Muscle layer of duodenum (tissue), 2 donors: Measurements from ENCODE around the gene WNK2.

Source experiments
- H3K27ac ChIP-seq: one replicate; pipeline ENCODE4 v1.7.0; 2013; ENCODE audit warnings: mild to moderate bottlenecking, low read length
- H3K27me3 ChIP-seq: one replicate; pipeline ENCODE4 v1.7.0; 2013; ENCODE audit warnings: low read depth, mild to moderate bottlenecking, control low read depth, low read length
- H3K36me3 ChIP-seq, 2 donors: one replicate each; pipeline ENCODE4 v1.7.0; 2013; ENCODE audit warnings: low read length in 2 of 2, control low read depth in 1 of 2, mild to moderate bottlenecking in 1 of 2; ENCODE audit not compliant: insufficient read depth in 2 of 2, control insufficient read depth in 1 of 2
- H3K4me1 ChIP-seq, 2 donors: one replicate each; pipeline ENCODE4 v1.7.0; 2013; ENCODE audit warnings: low read length in 2 of 2, mild to moderate bottlenecking in 2 of 2, control low read depth in 1 of 2, moderate library complexity in 1 of 2; ENCODE audit not compliant: insufficient read depth in 2 of 2, control insufficient read depth in 1 of 2
- H3K4me3 ChIP-seq, 2 donors: one replicate each; pipeline ENCODE4 v1.7.0; 2013; ENCODE audit warnings: low read length in 2 of 2, low read depth in 1 of 2, mild to moderate bottlenecking in 1 of 2
- H3K9me3 ChIP-seq, 2 donors: one replicate each; pipeline ENCODE4 v1.7.0; 2013; ENCODE audit warnings: low read length in 2 of 2, control low read depth in 1 of 2, mild to moderate bottlenecking in 1 of 2; ENCODE audit not compliant: control insufficient read depth in 1 of 2
- donor health status: healthy.

WNK2 gene

GRCh38 chr9:93188426-93189368 lies 4.8 kb downstream of the WNK2 start:
- Histone ChIP-seq H3K9me3 (no peaks in the 10 kb centered on the region), H3K27me3 (no peaks in the 10 kb centered on the region), H3K4me1 (peaks cover 15 to 36% of the 10 kb centered on the region in 2 donors), H3K4me3 (no peak overlapping the region), H3K27ac (no peak overlapping the region), H3K36me3 (no peaks in the 10 kb centered on the region)

- H3K9me3 ChIP-seq, result no peaks in the 10 kb centered on the region
- no peak overlapping the region for H3K27ac ChIP-seq
- H3K27me3 ChIP-seq, result no peaks in the 10 kb centered on the region
- peaks cover 15 to 38% of the 10 kb centered on the region in 2 donors for H3K4me1 ChIP-seq
- H3K36me3 ChIP-seq, result no peaks in the 10 kb centered on the region
- H3K4me3 ChIP-seq, result no peak overlapping the region
These were observed 5.6 kb downstream of the WNK2 start for GRCh38 chr9:93189369-93190132.

GRCh38 chr9:93190133-93190525 lies 6.2 kb downstream of the WNK2 start:
- Histone ChIP-seq H3K9me3 (no peaks in the 10 kb centered on the region), H3K4me1 (peaks cover 15 to 40% of the 10 kb centered on the region in 2 donors), H3K27ac (no peak overlapping the region), H3K36me3 (no peaks in the 10 kb centered on the region), H3K4me3 (no peak overlapping the region), H3K27me3 (no peaks in the 10 kb centered on the region)

GRCh38 chr9:93190656-93191353 lies 6.9 kb downstream of the WNK2 start:
- Histone ChIP-seq H3K4me3 (no peak overlapping the region), H3K36me3 (no peaks in the 10 kb centered on the region), H3K27me3 (no peaks in the 10 kb centered on the region), H3K9me3 (no peaks in the 10 kb centered on the region), H3K4me1 (peaks cover 15 to 40% of the 10 kb centered on the region in 2 donors), H3K27ac (no peak overlapping the region)

- H3K9me3 ChIP-seq, result no peaks in the 10 kb centered on the region
- H3K4me3 ChIP-seq, result no peak overlapping the region
- H3K27me3 ChIP-seq, result no peaks in the 10 kb centered on the region
- H3K36me3 ChIP-seq, result no peaks in the 10 kb centered on the region
- no peak overlapping the region for H3K27ac ChIP-seq
- H3K4me1 ChIP-seq, result peaks cover 15 to 41% of the 10 kb centered on the region in 2 donors
These were observed 7.4 kb downstream of the WNK2 start for GRCh38 chr9:93191354-93191660.

- Histone ChIP-seq H3K4me3 (no peak overlapping the region), H3K4me1 (peaks cover 4 to 45% of the 10 kb centered on the region in 2 donors), H3K9me3 (no peaks in the 10 kb centered on the region), H3K27ac (no peak overlapping the region), H3K36me3 (no peaks in the 10 kb centered on the region), H3K27me3 (no peaks in the 10 kb centered on the region)
These were observed 8.9 kb downstream of the WNK2 start for GRCh38 chr9:93192721-93193387.

GRCh38 chr9:93193388-93194220 lies 9.7 kb downstream of the WNK2 start:
- no peaks in the 10 kb centered on the region for H3K9me3 ChIP-seq
- no peaks in the 10 kb centered on the region for H3K27me3 ChIP-seq
- no peak overlapping the region for H3K4me3 ChIP-seq
- no peak overlapping the region for H3K27ac ChIP-seq
- H3K36me3 ChIP-seq, result no peaks in the 10 kb centered on the region
- H3K4me1 ChIP-seq, result peaks cover 3 to 48% of the 10 kb centered on the region in 2 donors

GRCh38 chr9:93194221-93194625 lies 10.3 kb downstream of the WNK2 start:
- Histone ChIP-seq H3K36me3 (no peaks in the 10 kb centered on the region), H3K27ac (no peak overlapping the region), H3K27me3 (no peaks in the 10 kb centered on the region), H3K4me3 (no peak overlapping the region), H3K9me3 (no peaks in the 10 kb centered on the region), H3K4me1 (peaks cover 0 to 46% of the 10 kb centered on the region in 2 donors)

GRCh38 chr9:93194641-93195040 lies 10.7 kb downstream of the WNK2 start:
- H3K9me3 ChIP-seq, result no peaks in the 10 kb centered on the region

More at GRCh38 chr9:93194641-93195040, 10.7 kb downstream of the WNK2 start:
- peaks cover 0 to 46% of the 10 kb centered on the region in 2 donors for H3K4me1 ChIP-seq
- H3K27me3 ChIP-seq, result no peaks in the 10 kb centered on the region
- no peak overlapping the region for H3K4me3 ChIP-seq
- no peak overlapping the region for H3K27ac ChIP-seq
- no peaks in the 10 kb centered on the region for H3K36me3 ChIP-seq
